ENCODE measurements around the gene DNASE1L2. TPM values are rescaled to one million over a fixed set of nuclear protein-coding genes. Genes with fewer than 3 reads are reported as not detected.

DNASE1L2 gene
- under 1 TPM; 0.29 to 0.65 TPM for total RNA-seq
- long read RNA-seq: 0 reads

DNA sequence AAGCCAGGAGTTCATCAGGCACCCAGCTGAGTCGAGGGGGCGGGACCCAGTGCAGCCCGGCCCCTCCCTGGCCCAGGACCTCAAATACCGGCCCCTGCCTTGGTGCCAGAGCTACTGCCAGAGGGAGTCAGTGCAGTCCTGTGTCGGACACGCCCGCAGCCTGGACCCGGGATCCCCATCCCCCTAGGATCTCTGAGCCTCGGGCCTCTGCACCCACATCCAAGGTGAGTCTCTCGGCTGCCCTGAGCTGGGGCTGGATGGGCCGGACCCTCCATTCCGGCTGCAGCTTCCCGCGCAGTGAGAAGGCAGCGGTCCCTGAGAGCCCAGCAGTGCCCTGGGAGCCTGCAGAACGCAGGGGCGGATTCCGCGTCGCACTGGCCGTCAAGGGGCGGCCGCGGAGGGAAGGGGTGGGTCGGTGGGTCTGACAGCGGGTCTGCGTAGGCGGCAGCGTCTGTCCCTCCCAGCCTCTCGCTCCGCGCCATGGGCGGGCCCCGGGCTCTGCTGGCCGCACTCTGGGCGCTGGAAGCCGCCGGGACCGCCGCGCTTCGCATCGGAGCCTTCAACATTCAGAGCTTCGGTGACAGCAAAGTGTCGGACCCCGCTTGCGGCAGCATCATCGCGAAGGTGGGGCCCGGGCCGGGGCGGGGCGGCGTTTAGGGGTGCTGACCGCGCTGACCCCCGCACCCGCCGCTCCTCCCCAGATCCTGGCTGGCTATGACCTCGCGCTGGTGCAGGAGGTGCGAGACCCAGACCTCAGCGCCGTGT is at the start of gene DNASE1L2:
TSS of gene DNASE1L2 (plus strand) at position 108 of the 765 bp plus-strand sequence. CDS start at position 481, 373 bp downstream.
- intact Hi-C loops (cut with DNase I): no loop called here
- peak; percentile 45 to 48 for ATAC-seq

GRCh38 chr16:2186505-2186904 is 49.7 kb upstream of the DNASE1L2 start:
- intact Hi-C loops (cut with DNase I): no loop called here
- ATAC-seq: no peak
- no peak for DNase-seq

More for the DNA sequence above, at the start of gene DNASE1L2:
- peak; percentile 55 for DNase-seq

- no peak for DNase-seq
- intact Hi-C loops (cut with DNase I): no loop called here
- no peak for ATAC-seq
These were observed 49.0 kb upstream of the DNASE1L2 start for GRCh38 chr16:2187212-2187611.

- DNase-seq: no peak
- intact Hi-C loops (cut with DNase I): no loop called here
- no peak for ATAC-seq
These were observed 47.8 kb upstream of the DNASE1L2 start for GRCh38 chr16:2188395-2188794.

DNA sequence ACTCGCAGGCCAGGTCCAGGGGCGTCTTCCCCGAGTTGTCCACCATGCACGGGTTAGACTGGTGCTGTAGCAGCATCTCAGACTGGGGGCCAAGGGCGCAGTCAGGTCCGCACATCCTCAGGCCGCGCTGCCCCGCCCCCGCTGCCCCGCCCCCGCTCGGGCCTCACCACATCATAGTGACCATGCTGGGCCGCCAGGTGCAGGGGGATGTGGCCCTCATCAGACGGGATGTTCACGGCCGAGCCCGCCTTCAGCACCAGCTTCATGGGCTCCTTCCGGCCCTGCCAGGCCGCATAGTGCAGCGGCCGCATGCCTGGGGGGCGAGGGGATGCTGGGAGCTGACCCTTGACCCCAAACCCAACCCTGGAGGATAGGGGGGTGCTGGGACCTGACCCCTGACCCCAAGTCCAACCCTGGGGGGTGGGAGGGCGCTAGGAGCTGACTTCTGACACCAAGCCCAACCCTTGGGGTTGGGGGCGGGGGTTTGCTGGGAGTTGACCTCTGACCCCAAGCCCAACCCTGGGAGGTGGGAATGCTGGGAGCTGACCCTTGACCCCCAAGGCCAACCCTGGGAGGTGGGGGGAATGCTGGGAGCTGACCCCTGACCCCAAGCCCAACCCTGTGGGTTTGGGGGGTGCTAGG is 46.9 kb upstream of the DNASE1L2 start:
- intact Hi-C loops (cut with DNase I): no loop called here
- DNase-seq (no peak), ATAC-seq (no peak)

DNA sequence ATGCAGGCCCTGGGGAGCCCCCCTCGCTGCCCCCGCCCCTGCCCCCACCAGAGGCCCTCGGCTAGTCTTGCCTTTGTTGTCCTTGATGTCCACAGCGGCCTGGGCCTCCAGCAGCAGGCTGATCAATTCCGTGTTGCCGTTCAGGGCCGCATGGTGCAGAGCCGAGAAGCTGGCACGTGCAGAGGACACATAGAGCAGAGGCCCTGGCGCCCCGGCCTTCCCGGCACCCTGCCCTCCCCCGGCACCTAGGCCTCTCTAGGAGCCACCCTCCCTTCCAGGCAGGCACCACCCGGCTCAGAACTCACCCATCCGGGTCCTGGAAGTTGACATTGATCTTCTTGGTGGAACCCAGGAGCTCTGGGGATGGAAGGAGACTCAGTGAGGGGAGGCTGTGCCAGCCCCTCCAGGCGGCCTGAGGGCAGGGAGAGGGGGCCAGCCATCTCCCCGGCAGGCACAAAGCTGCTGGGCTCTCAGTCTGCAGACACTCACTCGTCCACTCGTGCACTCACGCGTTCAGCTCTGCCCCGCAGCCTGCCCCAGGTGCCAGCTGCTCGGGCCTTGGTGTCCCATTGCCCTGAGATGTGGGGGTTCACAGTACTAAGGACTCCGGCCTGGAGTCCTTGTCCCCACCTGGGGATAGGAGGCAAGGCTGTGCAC is 46.1 kb upstream of the DNASE1L2 start:
- no peak for DNase-seq
- intact Hi-C loops (cut with DNase I): no loop called here
- ATAC-seq: no peak

DNA sequence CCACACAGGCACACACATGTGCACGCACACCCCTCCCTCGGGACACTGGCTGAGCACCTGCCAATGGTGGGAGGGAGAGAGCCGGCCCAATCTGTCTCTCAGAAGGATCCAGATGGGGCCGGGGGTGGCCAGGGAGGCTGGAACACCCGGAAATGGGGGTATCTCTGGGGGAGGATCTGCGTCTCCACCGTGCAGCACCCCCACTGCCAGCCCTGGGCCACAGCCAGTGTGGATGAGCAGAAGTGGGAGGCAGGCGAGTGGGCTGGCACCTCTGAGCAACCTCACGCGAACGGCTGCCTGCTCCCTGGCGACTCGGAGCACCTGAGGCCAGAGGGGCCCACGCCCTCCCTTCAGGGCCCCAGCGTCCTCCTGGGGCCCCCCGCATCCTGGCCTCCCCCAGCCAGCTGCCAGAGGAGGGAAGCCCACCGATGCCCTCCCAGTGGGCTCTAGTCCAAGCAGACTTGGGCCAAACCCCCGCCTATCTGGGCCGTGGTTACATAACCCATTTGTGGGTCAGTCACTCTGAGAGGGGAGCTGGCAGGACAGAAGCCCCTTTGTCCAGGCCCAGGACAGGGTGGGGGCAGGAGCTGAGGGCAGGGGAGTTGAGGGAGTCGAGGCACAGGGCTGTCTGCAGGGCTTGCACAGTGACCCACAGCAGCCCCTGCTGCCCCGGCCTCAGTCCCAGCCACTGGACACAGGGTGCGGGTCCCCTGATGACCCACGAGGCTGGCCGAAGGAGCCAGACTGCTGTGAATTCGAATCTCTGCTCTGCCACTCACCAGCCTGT is 45.4 kb upstream of the DNASE1L2 start:
- intact Hi-C loops (cut with DNase I): no loop called here
- no peak for DNase-seq
- ATAC-seq: peak in 1 of 2 donors; percentile 5

- peak; percentile 25 to 49 for ATAC-seq
- intact Hi-C loops (cut with DNase I): no loop called here
- no peak for DNase-seq
These were observed 44.9 kb upstream of the DNASE1L2 start for GRCh38 chr16:2191446-2191706.

DNA sequence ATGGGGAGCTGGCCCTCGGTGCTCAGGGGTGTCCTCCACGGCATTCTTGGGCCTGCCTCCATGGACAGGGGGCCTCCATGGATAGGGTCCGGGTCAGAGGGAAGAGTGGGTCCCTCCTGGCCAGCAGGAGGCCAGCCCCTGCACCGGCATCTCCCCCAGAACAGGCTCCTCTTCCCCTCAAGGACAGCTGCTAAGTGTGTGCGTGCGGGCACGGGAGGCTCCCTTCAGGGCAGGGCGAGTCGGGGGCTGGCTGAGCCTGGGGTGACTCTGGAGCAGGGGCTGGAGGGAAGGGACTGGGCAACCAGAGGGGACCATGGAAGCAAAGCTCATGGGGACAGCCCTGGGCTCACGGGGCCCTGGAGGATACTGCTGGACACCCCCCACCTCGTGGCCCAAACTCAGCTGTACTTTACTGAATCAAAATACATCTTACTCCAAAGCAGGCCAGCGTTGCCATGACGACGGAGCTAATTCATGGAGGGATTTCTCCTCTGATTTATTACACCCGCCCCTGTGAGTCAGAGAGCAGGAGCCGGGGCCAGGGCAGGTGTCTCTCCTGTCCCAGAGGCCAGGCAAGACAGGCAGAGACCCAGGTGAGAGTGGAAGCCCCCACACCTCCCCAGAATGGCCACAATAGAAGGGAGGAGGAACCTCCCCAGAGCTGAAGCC is 41.9 kb upstream of the DNASE1L2 start:
- ATAC-seq: no peak
- no peak for DNase-seq
- intact Hi-C loops (cut with DNase I): no loop called here

- DNase-seq (no peak), ATAC-seq (peak; percentile 29 to 57)
- intact Hi-C loops (cut with DNase I): no loop called here
These were observed 41.4 kb upstream of the DNASE1L2 start for GRCh38 chr16:2194852-2195321.

GRCh38 chr16:2195322-2196161 is 40.7 kb upstream of the DNASE1L2 start:
- no peak for DNase-seq
- ATAC-seq: peak; percentile 3 to 8
- intact Hi-C loops (cut with DNase I): no loop called here

DNA sequence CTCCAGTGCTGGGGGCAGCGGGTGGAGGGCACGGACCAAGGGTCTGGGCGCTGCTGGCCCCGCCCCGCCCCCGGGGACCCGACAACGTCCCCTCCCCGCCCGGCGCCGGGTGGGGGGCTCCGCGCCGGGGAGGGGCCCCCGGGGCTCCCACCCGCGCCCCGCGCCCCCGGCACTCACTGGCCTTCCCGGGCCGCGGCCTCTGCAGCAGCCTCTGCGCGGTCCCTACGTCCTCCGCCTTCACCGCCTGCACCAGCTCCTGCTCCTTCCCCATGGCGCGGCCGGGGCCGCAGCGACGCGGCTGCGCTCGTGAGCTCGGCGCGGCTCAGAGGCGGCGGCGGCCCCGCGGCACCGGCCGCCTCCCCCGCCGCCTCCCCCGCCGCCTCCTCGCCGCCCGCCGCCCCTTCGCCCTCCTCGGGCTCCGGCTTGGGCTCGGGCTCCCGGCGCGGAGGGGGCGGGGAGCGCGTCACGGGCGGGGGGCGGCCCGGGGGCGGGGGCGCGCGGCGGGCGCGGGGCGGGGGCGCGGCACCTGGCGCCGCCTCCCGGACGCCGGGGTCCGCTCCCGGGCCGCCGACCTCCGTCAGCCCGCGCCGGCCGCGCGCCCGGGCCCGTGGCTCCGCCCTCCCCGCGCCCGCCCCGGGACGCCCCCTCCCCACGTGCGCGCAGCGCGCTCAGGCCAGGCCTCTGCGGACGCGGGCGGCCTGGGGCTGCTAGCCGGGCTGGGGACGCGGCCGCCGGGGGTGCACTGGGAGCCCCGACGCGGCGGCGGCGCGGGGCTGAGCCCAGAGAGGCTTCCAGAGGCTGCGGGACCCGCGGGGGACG is 39.9 kb upstream of the DNASE1L2 start, which contains the start of gene CASKIN1:
TSS of gene CASKIN1 (minus strand) at position 444 of the 819 bp plus-strand sequence. CDS start at position 271, 173 bp downstream.
- ATAC-seq (peak in 1 of 2 donors; percentile 50), DNase-seq (no peak)
- intact Hi-C loops (cut with DNase I): no loop called here

DNA sequence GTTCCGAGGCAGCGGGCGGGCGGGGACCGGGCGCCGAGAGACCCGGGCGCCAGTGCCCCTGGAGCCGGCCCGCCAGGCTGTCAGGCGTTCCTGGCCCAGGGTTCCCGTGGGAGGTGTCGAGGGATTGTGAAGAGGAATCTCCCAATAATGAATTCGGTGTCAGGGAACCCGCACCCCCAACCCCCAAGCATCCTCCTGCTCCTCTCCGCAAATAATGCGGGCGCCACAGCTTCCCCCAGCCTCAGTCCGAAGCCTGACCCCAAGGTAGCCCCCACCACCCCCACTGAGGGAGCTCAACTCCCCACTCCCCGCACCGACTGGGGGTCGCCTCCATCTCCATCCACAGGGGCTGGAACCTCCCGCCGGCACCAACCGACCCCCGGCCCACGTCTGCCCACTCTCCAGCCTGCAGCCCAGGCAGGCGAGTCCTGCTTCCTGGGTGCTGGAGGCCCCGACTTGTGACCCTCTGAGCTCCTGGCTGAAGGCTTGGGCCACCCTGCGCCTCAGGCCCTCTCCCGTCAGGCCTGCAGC is 39.2 kb upstream of the DNASE1L2 start:
- intact Hi-C loops (cut with DNase I): no loop called here
- no peak for DNase-seq

DNA sequence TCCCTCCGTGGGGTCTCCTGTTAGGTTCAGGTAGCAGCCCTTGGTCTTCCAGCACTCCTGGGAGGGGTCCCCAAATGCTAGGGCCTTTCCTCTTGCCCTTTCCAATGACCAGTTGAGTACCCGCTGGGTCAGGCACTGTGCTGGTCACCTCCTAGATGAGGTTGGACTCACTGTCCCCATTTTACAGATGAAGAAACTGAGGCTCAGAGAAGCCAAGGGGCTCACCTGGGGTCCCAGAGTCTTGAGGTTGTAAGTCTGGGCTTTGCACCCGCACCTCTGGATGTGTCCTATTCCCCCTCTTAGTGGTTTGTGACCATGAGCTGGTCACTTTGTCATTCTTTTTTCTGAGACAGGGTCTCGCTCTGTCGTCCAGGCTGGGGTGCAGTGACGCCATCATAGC is 38.5 kb upstream of the DNASE1L2 start:
- ATAC-seq (no peak), DNase-seq (no peak)
- intact Hi-C loops (cut with DNase I): no loop called here

More for the DNA sequence above, 39.2 kb upstream of the DNASE1L2 start:
- no peak for ATAC-seq

DNA sequence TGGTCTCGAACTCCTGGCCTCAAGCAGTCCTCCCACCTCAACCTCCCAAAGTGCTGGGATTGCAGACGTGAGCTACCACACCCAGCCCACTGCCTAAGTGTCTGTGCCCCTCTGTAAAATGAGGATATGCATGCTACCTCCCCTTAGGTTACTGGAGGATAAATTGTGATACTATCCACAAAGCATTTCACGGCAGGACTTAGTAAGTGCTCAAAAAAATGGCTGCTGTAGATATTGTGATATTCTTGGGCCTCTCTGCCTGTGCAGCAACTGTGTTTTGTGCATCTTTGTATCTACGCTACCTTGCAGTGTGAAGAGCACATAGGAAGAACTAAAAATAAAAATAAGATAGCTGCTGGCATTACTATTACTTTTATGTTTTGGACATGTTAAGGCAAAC is 38.0 kb upstream of the DNASE1L2 start:
- DNase-seq: no peak
- intact Hi-C loops (cut with DNase I): no loop called here
- ATAC-seq: no peak

DNA sequence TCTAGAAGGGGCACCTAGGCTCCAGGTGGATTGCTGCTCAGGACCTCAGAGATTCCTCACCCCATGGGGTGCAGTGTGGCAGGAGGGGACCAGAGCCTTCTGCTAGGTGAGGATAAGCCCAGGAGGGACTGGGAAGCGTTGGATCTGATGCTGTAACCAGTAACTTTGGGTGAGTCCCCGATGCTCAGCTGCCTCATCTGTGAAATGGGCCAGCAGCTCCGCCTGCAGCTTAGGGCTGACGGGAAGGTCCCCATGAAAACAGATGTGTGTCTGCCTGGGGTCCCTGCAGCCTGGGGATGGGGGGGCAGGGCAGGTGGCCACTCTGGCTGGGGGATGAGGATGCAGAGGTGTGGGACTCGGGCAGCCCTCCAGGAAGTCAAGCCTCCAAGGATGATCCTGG is 37.1 kb upstream of the DNASE1L2 start:
- DNase-seq (no peak), ATAC-seq (no peak)
- intact Hi-C loops (cut with DNase I): no loop called here

DNA sequence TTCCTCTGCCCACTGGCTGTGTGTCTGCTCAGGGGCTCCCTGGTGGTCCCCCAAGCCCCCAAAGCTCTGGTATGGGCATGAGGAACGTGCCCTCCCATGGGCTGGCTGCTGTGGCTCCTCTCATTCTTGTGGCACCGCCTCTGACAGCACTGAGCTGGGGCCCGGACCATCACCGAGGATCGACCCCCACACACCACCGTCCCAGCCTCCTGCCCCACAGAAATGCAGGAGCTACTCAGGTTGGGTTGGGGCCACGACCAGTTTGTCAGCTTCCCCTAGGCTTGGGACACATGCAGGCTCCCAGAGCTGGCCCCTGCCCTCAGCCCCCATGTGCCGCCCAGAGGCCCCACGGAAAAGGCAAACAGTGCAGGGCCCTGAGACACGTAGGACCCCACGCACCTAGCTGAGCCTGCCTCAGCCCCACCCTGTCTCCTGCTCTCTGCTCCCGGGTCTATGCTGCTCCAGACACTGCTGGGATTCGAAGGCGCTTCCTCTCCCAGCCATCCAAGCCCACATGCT is 36.6 kb upstream of the DNASE1L2 start:
- intact Hi-C loops (cut with DNase I): no loop called here
- no peak for ATAC-seq
- DNase-seq: no peak
